GM18505 (cell line): ENCODE results near the gene RGL4.
A peak's percentile ranks its signal among the peaks of the same experiment; 100 is the strongest.

ENCODE experiments used
- ATAC-seq: cut with Tn5 transposase; IDR thresholded peaks from one replicate; pipeline ENCODE4 v1.9.1; 2021; ENCODE audit not compliant: unreplicated experiment
- POLR2A ChIP-seq: IDR thresholded peaks from 4 replicates; pipeline ENCODE4 v1.6.1; 2011; ENCODE audit warnings: borderline replicate concordance; ENCODE audit not compliant: insufficient read depth, insufficient read length; ENCODE audit errors: extremely low read depth

The RGL4 gene

DNA sequence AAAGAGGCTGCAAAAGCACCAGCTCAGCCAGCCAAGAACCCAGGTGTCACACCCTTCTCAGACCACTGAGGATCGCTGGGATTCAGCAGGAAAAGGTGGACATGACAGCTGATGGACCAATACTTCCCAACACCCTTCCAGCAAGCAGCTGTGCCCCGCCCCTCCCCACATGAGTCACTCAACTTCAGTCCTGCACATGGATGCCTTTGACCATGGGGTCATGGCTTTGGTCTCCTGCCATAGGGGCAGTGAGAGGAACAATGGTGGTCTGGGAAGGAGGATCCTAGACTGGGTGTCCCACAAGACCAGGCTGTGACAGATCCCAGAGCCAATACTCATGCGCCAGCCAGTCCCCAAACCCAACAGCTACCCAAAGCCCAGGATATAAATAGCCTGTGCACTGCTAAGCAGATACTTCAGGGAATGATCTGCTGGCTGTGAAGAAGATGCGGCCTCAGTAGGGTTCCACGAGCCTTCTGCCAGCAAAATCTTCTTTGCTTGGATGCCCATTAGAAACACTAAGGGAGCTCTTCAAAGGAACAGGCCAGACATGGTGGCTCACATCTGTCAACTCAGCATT lies 5.5 kb upstream of the RGL4 start:
- no peak for ATAC-seq
- TF ChIP-seq POLR2A, result no peak

DNA sequence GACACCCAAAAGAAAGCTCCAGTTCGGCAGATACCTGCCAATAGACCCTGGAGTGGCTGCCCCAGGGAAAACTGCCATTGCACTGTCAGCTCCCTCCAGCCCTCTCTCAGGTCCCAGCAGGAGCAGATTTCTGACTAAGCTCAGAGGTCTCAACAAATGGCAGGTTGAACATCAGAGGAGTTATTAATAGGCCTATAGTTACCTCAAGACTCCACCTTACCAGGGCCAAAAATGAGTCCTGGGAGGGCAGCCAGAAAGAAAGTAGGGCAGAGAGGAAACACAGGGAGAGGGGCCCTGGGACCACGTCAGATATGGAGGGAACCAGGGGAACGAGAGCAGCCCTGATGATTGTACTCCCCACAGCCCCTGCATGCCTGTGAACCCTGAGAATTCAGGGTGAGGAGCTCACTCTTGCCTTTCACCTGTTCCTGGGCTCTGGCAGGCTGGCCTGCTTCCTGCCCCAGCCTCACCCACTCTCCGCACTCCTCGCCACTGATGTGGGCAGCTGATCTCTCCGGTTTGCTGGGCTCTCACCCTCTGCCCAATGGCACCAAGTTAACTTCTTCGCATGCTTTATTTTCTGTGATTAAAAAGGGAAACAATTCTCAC lies 4.3 kb upstream of the RGL4 start:
- TF ChIP-seq POLR2A, result no peak
- no peak for ATAC-seq

- TF ChIP-seq POLR2A, result no peak
- ATAC-seq, result no peak
Measured at GRCh38 chr22:23688121-23688520, 2.7 kb upstream of the RGL4 start.

GRCh38 chr22:23688571-23688970 lies 2.2 kb upstream of the RGL4 start:
- no peak for ATAC-seq

GRCh38 chr22:23689414-23689813 lies 1.4 kb upstream of the RGL4 start:
- no peak for TF ChIP-seq POLR2A
- ATAC-seq, result no peak

More at GRCh38 chr22:23688571-23688970, 2.2 kb upstream of the RGL4 start:
- no peak for TF ChIP-seq POLR2A

DNA sequence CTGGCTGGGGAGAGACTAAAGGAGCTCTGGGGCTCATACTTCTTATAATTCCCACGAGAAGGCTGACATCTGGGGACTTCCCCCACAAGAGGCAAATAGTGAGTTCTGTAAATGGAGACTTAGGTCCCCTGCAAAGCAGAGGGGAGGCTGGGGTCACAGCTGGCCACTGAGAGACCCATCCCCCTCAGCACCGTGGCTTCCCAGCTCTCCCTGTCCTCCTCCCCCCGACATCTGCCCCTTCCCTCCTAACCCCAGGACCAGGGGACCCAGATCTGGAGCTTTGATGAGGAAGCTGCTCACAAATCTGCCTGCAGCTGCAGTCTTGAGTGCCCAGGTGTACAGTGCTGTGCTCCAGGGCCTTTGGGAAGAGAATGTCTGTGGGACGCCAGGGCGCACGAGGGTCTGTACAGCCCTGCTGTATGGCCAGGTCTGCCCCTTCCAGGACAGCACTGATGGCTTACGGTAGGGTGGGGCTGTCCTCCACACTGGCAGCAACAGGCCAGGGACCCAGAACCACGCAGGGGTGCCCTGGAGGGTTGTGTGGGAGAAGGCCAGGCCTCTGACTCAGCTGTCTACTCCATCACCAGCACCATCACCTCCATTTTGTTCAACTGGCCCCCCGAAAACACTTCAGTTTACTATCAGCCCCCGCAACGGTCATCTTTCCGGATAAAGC lies 1.1 kb downstream of the RGL4 start:
- ATAC-seq, result no peak
- no peak for TF ChIP-seq POLR2A

- ATAC-seq, result no peak
- TF ChIP-seq POLR2A, result no peak
Measured at GRCh38 chr22:23692598-23693291, 1.9 kb downstream of the RGL4 start.

DNA sequence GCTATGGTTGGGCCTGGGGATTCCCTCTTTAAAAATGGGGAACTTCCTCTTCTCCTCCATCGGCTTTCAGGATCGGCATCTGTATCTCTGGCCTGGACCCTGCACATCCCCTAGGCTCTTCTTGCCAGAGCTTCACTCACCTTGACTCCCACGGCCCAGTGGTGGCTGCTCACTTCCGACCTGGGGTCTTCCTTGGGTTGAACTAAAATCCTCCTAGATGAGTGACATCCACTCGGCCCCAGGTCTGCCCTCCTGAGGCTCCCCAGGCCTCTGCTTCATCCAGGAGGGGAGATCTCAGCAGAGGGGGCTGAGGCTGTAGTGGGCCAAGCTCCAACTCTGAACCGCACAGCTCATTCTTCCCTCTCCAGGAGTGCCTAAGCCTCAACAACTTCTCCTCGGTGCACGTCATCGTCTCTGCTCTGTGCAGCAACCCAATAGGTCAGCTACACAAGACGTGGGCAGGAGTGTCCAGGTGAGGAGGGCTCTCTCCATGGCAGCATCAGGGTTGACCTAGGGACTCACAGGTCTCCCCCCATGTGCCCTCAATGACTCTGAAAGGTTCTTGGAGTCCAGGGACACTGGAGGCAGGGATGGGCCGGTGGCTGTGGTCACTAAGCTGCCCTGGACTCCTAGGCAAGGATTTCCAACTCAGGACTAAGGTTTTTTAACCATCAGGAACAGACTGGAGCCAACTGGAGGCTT lies 3.3 kb downstream of the RGL4 start:
- no peak for TF ChIP-seq POLR2A
- no peak for ATAC-seq

- TF ChIP-seq POLR2A, result no peak
- no peak for ATAC-seq
Measured at GRCh38 chr22:23695141-23695540, 4.3 kb downstream of the RGL4 start.

DNA sequence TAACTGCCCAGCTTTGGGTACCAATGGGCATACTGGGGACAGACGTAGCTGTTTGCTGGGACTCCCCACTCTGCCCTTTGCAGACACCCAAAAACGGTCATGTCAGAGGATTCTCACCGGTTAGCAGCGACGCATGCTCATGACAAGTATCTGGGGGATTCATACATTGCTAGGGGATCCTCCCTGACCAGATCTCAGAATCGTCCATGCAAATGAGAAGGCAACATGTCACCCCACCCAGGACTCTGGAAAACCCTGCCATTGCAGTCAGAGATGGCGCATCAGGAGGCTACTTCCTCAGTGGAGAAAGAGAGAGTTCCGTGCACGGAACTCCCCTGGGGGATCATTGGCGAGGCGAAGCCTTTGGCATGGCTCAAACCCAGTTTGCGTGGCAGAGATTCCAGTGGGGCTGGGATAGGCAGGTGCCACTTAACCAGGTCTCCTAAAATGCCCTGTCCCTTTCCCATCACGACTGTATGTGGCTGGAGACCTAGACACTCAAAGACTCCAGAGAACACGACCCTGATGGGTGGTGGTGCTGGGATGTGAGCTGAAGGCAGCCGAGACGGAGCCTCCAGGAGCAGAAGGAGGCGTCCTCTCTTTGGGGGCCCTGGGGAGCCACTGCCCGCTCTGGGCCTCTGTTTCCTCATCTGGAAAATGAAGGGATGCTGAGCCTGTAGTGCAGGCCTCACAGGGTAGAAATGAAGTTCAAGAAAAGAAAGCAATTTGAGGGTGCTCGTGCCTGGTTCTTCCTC lies 4.9 kb downstream of the RGL4 start:
- no peak for TF ChIP-seq POLR2A
- no peak for ATAC-seq

- TF ChIP-seq POLR2A, result peak; percentile 42
- peak; percentile 80 for ATAC-seq
Measured at GRCh38 chr22:23696326-23696851, 5.6 kb downstream of the RGL4 start.
